Measurements from ENCODE around the gene HLA-DQB2. TPM values are rescaled to one million over a fixed set of nuclear protein-coding genes. Genes with fewer than 3 reads are reported as not detected.

The HLA-DQB2 gene
- total and polyA plus RNA-seq, 2 of the 8 experiments (the other 6 are each of a cell fraction or from before 2014, with no cell fraction given) = not detected

DNA sequence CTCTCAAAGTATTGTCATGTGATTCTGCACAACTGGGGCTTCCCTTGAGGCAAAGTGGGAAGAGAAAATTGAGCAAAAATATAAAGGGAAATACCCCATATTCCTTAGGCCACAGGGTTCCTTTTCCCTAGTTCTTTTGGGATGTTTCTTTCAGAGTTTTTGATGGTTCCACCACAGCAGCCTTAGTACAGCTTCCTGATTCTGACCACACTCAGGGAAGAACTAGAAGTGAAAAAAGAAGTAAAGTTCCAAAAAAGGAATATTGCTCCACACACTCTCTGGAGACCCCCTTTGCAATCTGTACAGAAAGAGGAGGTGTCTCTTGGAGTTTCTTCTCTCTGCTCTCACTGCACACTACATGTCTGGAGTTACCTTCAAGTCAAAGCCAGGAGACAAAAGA lies 50.1 kb downstream of the HLA-DQB2 start:
- H3K79me1 ChIP-seq (ENCODE audit: low read depth, low read length) = no peaks in the 10 kb centered on the region
- no peak overlapping the region for H3K9ac ChIP-seq (replicated peaks in 1 of 4; ENCODE audit: extremely low read depth in 1 of 4, low read depth in 3 of 4, low read length in 3 of 4)
- H2AK5ac ChIP-seq (ENCODE audit: low read depth, low read length) = no peak overlapping the region
- no peak overlapping the region for H2BK20ac ChIP-seq (ENCODE audit: low read length)
- H3K56ac ChIP-seq (replicated peaks; ENCODE audit: insufficient read length, low read depth, low read length) = no peak overlapping the region
- H4K5ac ChIP-seq (ENCODE audit: insufficient read length, low read depth, low read length) = no peak overlapping the region
- H3K4ac ChIP-seq (replicated peaks; ENCODE audit: insufficient read length, low read depth, low read length) = no peak overlapping the region
- H2BK12ac ChIP-seq (ENCODE audit: low read depth, low read length) = no peak overlapping the region
- H2AFZ ChIP-seq (ENCODE audit: low read length) = no peak overlapping the region
- TF ChIP-seq CBX5 (IDR thresholded peaks at IDR 0.05; ENCODE audit: low read depth, low read length) (no peak), RNF2 (IDR thresholded peaks at IDR 0.05; ENCODE audit: borderline replicate concordance, low read depth, low read length, missing control alignments, poor library complexity, severe bottlenecking) (no peak)
- FAIRE-seq (no peak), DNase-seq (ENCODE audit: low read depth in 1 of 2, low spot score in 2 of 2) (no peak)
- H3K27me3 ChIP-seq (replicated peaks in 1 of 4; ENCODE audit: control insufficient read depth in 3 of 4, extremely low read depth in 1 of 4, insufficient read depth in 3 of 4, low read length in 3 of 4) = no peaks in the 10 kb centered on the region
- no peaks in the 10 kb centered on the region for H3K36me3 ChIP-seq (ENCODE audit: control insufficient read depth in 2 of 4, insufficient read depth in 4 of 4, low read length in 3 of 4)
- H3K23ac ChIP-seq (ENCODE audit: insufficient read length) = no peak overlapping the region
- H3K79me2 ChIP-seq (ENCODE audit: control insufficient read depth in 1 of 2, insufficient read depth in 2 of 2, low read length in 2 of 2) = no peaks in the 10 kb centered on the region
- ChIA-PET CTCF (ENCODE audit: partially characterized antibody) (interaction anchor here (1.7 to 4.3 kb wide), 2 partner anchors 125 to 299 kb away, joined by 4 to 18 read pairs; partner anchors contain the start of gene TAP2), POLR2A (ENCODE audit: partially characterized antibody) (no interaction called here)
- no peak overlapping the region for H3K18ac ChIP-seq (ENCODE audit: extremely low read depth, low read length)
- no peak overlapping the region for H3K4me2 ChIP-seq (ENCODE audit: insufficient read depth in 1 of 2, low read depth in 2 of 2, low read length in 2 of 2)
- H3K4me1 ChIP-seq (replicated peaks in 1 of 4; ENCODE audit: control insufficient read depth in 3 of 4, insufficient read depth in 4 of 4, low read length in 3 of 4) = no peaks in the 10 kb centered on the region
- no peaks in the 10 kb centered on the region for H3K9me3 ChIP-seq (ENCODE audit: insufficient read depth in 2 of 2, low read depth in 1 of 2, low read length in 1 of 2)
- no peak overlapping the region for H3K27ac ChIP-seq (ENCODE audit: low read depth, low read length)
- no peak overlapping the region for H2BK120ac ChIP-seq (replicated peaks; ENCODE audit: low read depth, low read length)
- H2BK5ac ChIP-seq (ENCODE audit: low read depth, low read length) = no peak overlapping the region
- H3K14ac ChIP-seq (ENCODE audit: insufficient read length) = no peak overlapping the region
- H3K4me3 ChIP-seq (ENCODE audit: extremely low read depth in 1 of 4, insufficient read depth in 2 of 4, low read depth in 3 of 4, low read length in 4 of 4) = no peak overlapping the region
- no peaks in the 10 kb centered on the region for H4K20me1 ChIP-seq (replicated peaks in 1 of 2; ENCODE audit: control insufficient read depth in 1 of 2, insufficient read depth in 2 of 2, low read length in 2 of 2)
- H4K8ac ChIP-seq (ENCODE audit: extremely low read depth, insufficient read depth, low read length) = no peak overlapping the region
- H3K23me2 ChIP-seq (ENCODE audit: low read depth, low read length) = no peaks in the 10 kb centered on the region
- H4K91ac ChIP-seq (replicated peaks; ENCODE audit: insufficient read length, low read length) = no peak overlapping the region
- no peak overlapping the region for H2BK15ac ChIP-seq (ENCODE audit: low read length)
